Activated CD4-positive, alpha-beta T cell treated with anti-CD3 and anti-CD28 coated beads, Interleukin-2, Interleukin-6, amounts not matched to agents 100 ng/mL and 50 ng/mL, durations not matched to agents 16 hours and 8 hours (primary cell): ENCODE results near the gene NFATC2.
A peak's percentile ranks its signal among the peaks of the same experiment; 100 is the strongest.

Experiments used
- DNase-seq: peaks from one replicate; pipeline ENCODE4 v3.0.0-alpha.2; 2020

The NFATC2 gene

GRCh38 chr20:51371720-51372119 lies 170.8 kb downstream of the NFATC2 start:
- DNase-seq, result no peak

- DNase-seq, result no peak
Observed at GRCh38 chr20:51369503-51369902, 173.0 kb downstream of the NFATC2 start.

GRCh38 chr20:51368461-51369211 lies 173.9 kb downstream of the NFATC2 start:
- no peak for DNase-seq

- DNase-seq, result no peak
Observed at GRCh38 chr20:51366155-51366886, 176.2 kb downstream of the NFATC2 start.

GRCh38 chr20:51365670-51366069 lies 176.8 kb downstream of the NFATC2 start:
- DNase-seq, result no peak

GRCh38 chr20:51363813-51364212 lies 178.7 kb downstream of the NFATC2 start:
- DNase-seq, result no peak

- DNase-seq, result peak; percentile 17
Observed at GRCh38 chr20:51363378-51363777, 179.1 kb downstream of the NFATC2 start.

GRCh38 chr20:51362254-51362653 lies 180.3 kb downstream of the NFATC2 start:
- no peak for DNase-seq

- no peak for DNase-seq
Observed at GRCh38 chr20:51361258-51361657, 181.3 kb downstream of the NFATC2 start.

- no peak for DNase-seq
Observed at GRCh38 chr20:51360451-51361201, 181.9 kb downstream of the NFATC2 start.

- DNase-seq, result no peak
Observed at GRCh38 chr20:51359947-51360346, 182.6 kb downstream of the NFATC2 start.

GRCh38 chr20:51359401-51359800 lies 183.1 kb downstream of the NFATC2 start:
- no peak for DNase-seq

- no peak for DNase-seq
Observed at GRCh38 chr20:51358032-51358724, 184.3 kb downstream of the NFATC2 start.

GRCh38 chr20:51357543-51357942 lies 185.0 kb downstream of the NFATC2 start:
- DNase-seq, result no peak

GRCh38 chr20:51356871-51357270 lies 185.6 kb downstream of the NFATC2 start:
- no peak for DNase-seq

GRCh38 chr20:51354769-51355319 lies 187.7 kb downstream of the NFATC2 start:
- DNase-seq, result peak; percentile 32

- DNase-seq, result no peak
Observed at GRCh38 chr20:51354191-51354768, 188.2 kb downstream of the NFATC2 start.

- no peak for DNase-seq
Observed at GRCh38 chr20:51353491-51353890, 189.0 kb downstream of the NFATC2 start.

- no peak for DNase-seq
Observed at GRCh38 chr20:51352791-51353190, 189.7 kb downstream of the NFATC2 start.

- no peak for DNase-seq
Observed at GRCh38 chr20:51350941-51351631, 191.4 kb downstream of the NFATC2 start.

- DNase-seq, result no peak
Observed at GRCh38 chr20:51348876-51349275, 193.6 kb downstream of the NFATC2 start.

- no peak for DNase-seq
Observed at GRCh38 chr20:51347831-51348230, 194.7 kb downstream of the NFATC2 start.
